Keratinocyte (primary cell): ENCODE data around the gene LSM14A. TPM values are rescaled to one million over a fixed set of nuclear protein-coding genes. Genes with fewer than 3 reads are reported as not detected.

Experiments
- DNase-seq: peaks from one replicate; pipeline ENCODE4 v3.0.0-alpha.2; 2011; ENCODE audit warnings: low read depth, missing footprints, low spot score
- FAIRE-seq: peaks from 2 replicates; lab custom pipeline; 2011; peaks lifted over from hg19 to GRCh38; lab: Jason Lieb, UNC
- H2AFZ ChIP-seq: 2 replicates; pipeline ENCODE4 v1.6.0; 2012; ENCODE audit warnings: low read length, control low read depth, inconsistent platforms; ENCODE audit not compliant: control insufficient read depth
- H3K27ac ChIP-seq: 2 replicates; pipeline ENCODE4 v1.5.1; 2011; ENCODE audit warnings: low read length; ENCODE audit not compliant: control insufficient read depth, insufficient read depth
- H3K27me3 ChIP-seq: 3 replicates; pipeline ENCODE4 v1.6.0; 2011; ENCODE audit warnings: low read length; ENCODE audit not compliant: control insufficient read depth, insufficient read depth; ENCODE audit errors: extremely low read depth
- H3K36me3 ChIP-seq, 2 experiments: 2 replicates in 1 of 2; 3 replicates in 1 of 2; pipeline ENCODE4 v1.5.1; 2011; ENCODE audit warnings: low read length in 2 of 2, mild to moderate bottlenecking in 1 of 2; ENCODE audit not compliant: control insufficient read depth in 2 of 2, insufficient read depth in 2 of 2; ENCODE audit errors: extremely low read depth in 1 of 2
- H3K4me1 ChIP-seq: 3 replicates; pipeline ENCODE4 v1.5.1; 2011; ENCODE audit warnings: low read length; ENCODE audit not compliant: control insufficient read depth, insufficient read depth; ENCODE audit errors: extremely low read depth
- H3K4me2 ChIP-seq: 3 replicates; pipeline ENCODE4 v1.6.0; 2011; ENCODE audit warnings: low read depth, low read length; ENCODE audit not compliant: control insufficient read depth, insufficient read depth; ENCODE audit errors: extremely low read depth
- H3K4me3 ChIP-seq, 3 experiments: fragments of 200-600 bp in 1 of 3; sonication (generic) in 1 of 3; 2 replicates in 2 of 3; 3 replicates in 1 of 3; pipeline ENCODE4 v1.5.1; 2011 to 2016; ENCODE audit warnings: low read length in 3 of 3, mild to moderate bottlenecking in 3 of 3, control low read depth in 2 of 3, inconsistent platforms in 1 of 3, low read depth in 1 of 3, mixed read lengths in 1 of 3, mixed run types in 1 of 3, moderate library complexity in 1 of 3; ENCODE audit not compliant: control insufficient read depth in 2 of 3, insufficient read depth in 2 of 3; ENCODE audit errors: extremely low read depth in 1 of 3
- H3K79me2 ChIP-seq: 2 replicates; pipeline ENCODE4 v1.6.0; 2012; ENCODE audit warnings: low read length; ENCODE audit not compliant: control insufficient read depth, insufficient read depth
- H3K9ac ChIP-seq: 3 replicates; pipeline ENCODE4 v1.6.0; 2011; ENCODE audit warnings: low read length; ENCODE audit not compliant: control insufficient read depth, insufficient read depth; ENCODE audit errors: extremely low read depth
- H3K9me1 ChIP-seq: 3 replicates; pipeline ENCODE4 v1.6.0; 2011; ENCODE audit warnings: low read length; ENCODE audit not compliant: control insufficient read depth, insufficient read depth; ENCODE audit errors: extremely low read depth
- H3K9me3 ChIP-seq: 2 replicates; pipeline ENCODE4 v1.5.1; 2012; ENCODE audit warnings: low read depth, low read length; ENCODE audit not compliant: control insufficient read depth
- H4K20me1 ChIP-seq: 3 replicates; pipeline ENCODE4 v1.6.0; 2011; ENCODE audit warnings: low read length; ENCODE audit not compliant: control insufficient read depth, insufficient read depth; ENCODE audit errors: extremely low read depth
- CTCF ChIP-seq, 3 experiments: IDR thresholded peaks in 1 of 3; conservative IDR thresholded peaks in 1 of 3; optimal IDR thresholded peaks in 1 of 3; 2 replicates in 2 of 3; 3 replicates in 1 of 3; pipeline versions ENCODE3 to v1.5.1; 2011; ENCODE audit warnings: low read length in 3 of 3, mild to moderate bottlenecking in 3 of 3, moderate library complexity in 2 of 3, control low read depth in 1 of 3, inconsistent platforms in 1 of 3; ENCODE audit not compliant: insufficient read depth in 2 of 3; ENCODE audit errors: extremely low read depth in 1 of 3
- EZH2 ChIP-seq: IDR thresholded peaks from one replicate; pipeline ENCODE4 v1.6.1; 2012; ENCODE audit warnings: inconsistent platforms, mild to moderate bottlenecking, low read length, moderate library complexity
- dilution Hi-C: fragments of 300-500 bp; cut with MboI; formaldehyde crosslinking; loops from one replicate; pipeline ENCODE4 v1.7.0; 2020; ENCODE audit warnings: low sequenced_read_pairs; ENCODE audit not compliant: extremely low pct_ligation_motif_present
- polyA plus RNA-seq, 5 experiments: library from polyadenylated mRNA; depleted of rRNA in 3 of 5; stranded (reverse) in 3 of 5; stranded (forward) in 1 of 5; unstranded in 1 of 5; fragments of >200 nt; gene quantifications; 1 replicate in 1 of 5; 2 replicates in 3 of 5; 3 replicates in 1 of 5; pipeline versions ENCODE4 v1.2.1 to v1.2.3, GENCODE V29; 2011 to 2012; ENCODE audit warnings: missing spikeins in 2 of 5, low read depth in 1 of 5, low replicate concordance in 1 of 5

The LSM14A gene
- polyA plus RNA-seq, 1 donor (not counting 4 experiments of a cell fraction or from before 2014, with no cell fraction given) = 103 TPM

- FAIRE-seq (no peak), DNase-seq (no peak)
- dilution Hi-C loops = no loop called here
Observed at GRCh38 chr19:34182125-34182524, 9.8 kb downstream of the LSM14A start.

DNA sequence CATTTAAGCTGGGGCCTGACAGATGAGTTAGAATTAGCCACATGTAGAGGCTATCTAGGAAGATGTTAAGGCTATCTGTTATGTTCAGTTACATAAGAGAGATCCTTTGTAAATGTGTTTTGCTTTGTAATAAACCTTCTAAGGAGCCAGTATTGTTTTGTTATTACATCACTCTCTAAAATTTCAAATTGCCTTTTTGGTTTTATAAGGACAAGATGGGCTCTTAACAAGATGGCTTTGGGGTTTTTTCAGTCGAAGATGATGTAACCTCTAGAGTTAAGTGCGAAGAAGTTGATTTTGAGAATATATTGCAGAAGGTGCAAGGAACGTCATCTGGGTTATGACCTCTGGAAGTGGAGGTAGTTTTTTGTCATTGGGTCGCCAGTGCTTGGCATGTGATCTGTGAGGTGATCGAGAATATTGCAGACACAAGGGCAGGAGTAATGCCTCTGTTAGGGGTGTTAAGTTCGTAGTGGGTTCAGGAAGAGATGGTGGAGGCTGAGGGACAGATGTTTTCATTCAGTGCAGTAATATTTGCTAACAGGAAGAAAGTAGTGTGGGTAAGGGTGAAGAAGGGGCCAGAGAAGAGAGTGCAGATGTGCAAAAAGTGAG, 12.7 kb downstream of the LSM14A start:
- FAIRE-seq = no peak
- no peaks in the 10 kb centered on the region for H3K9me3 ChIP-seq
- no peak overlapping the region for H3K9ac ChIP-seq
- peaks cover 2 to 3% of the 10 kb centered on the region in 2 experiments for H3K36me3 ChIP-seq
- no peak overlapping the region for H3K27ac ChIP-seq
- H4K20me1 ChIP-seq = peaks cover 31% of the 10 kb centered on the region
- H2AFZ ChIP-seq = no peak overlapping the region
- peaks cover 99% of the 10 kb centered on the region for H3K79me2 ChIP-seq
- H3K4me3 ChIP-seq = no peak overlapping the region
- TF ChIP-seq CTCF (optimal IDR thresholded peaks at IDR 0.05 in 1 of 3, IDR thresholded peaks at IDR 0.05 in 1 of 3, conservative IDR thresholded peaks at IDR 0.05 in 1 of 3; ENCODE audit: extremely low read depth in 1 of 3, insufficient read depth in 2 of 3, low read length in 3 of 3) (no peak), EZH2 (no peak)
- H3K4me1 ChIP-seq = peaks cover 11% of the 10 kb centered on the region
- H3K4me2 ChIP-seq = no peak overlapping the region
- no peak for DNase-seq
- dilution Hi-C loops = no loop called here
- H3K9me1 ChIP-seq = no peaks in the 10 kb centered on the region
- H3K27me3 ChIP-seq = no peaks in the 10 kb centered on the region

More at GRCh38 chr19:34182125-34182524, 9.8 kb downstream of the LSM14A start:
- Histone ChIP-seq H3K9me3 (no peaks in the 10 kb centered on the region), H3K4me3 (no peak overlapping the region), H3K27me3 (no peaks in the 10 kb centered on the region), H3K9me1 (peaks cover 3% of the 10 kb centered on the region), H4K20me1 (peaks cover 17% of the 10 kb centered on the region), H3K79me2 (peaks cover 99% of the 10 kb centered on the region), H3K36me3 (peaks cover 2 to 3% of the 10 kb centered on the region in 2 experiments), H3K9ac (no peak overlapping the region), H3K4me2 (no peak overlapping the region), H3K27ac (no peak overlapping the region), H2AFZ (no peak overlapping the region), H3K4me1 (peaks cover 22% of the 10 kb centered on the region)
- TF ChIP-seq EZH2 (no peak), CTCF (optimal IDR thresholded peaks at IDR 0.05 in 1 of 3, IDR thresholded peaks at IDR 0.05 in 1 of 3, conservative IDR thresholded peaks at IDR 0.05 in 1 of 3; ENCODE audit: extremely low read depth in 1 of 3, insufficient read depth in 2 of 3, low read length in 3 of 3) (no peak)
